Esophagus squamous epithelium (tissue), 4 donors: ENCODE data around the gene PRKCB.

Experiments
- CTCF ChIP-seq, 6 experiments: fragments of 450-650 bp in 4 of 6; fragments of 200-600 bp in 2 of 6; sonication (generic) in 2 of 6; IDR thresholded peaks; one replicate each; pipeline ENCODE4 v1.5.1; 2016 to 2019; ENCODE audit warnings: antibody characterized with exemption in 6 of 6, mild to moderate bottlenecking in 4 of 6, moderate library complexity in 4 of 6
- POLR2A ChIP-seq, 4 donors: fragments of 450-650 bp; IDR thresholded peaks; one replicate each; pipeline ENCODE4 v1.6.1; 2017; ENCODE audit warnings: antibody characterized with exemption in 4 of 4, mild to moderate bottlenecking in 4 of 4, moderate library complexity in 3 of 4

GRCh38 chr16:23959072-23959751 is 123.4 kb downstream of the PRKCB start:
- TF ChIP-seq CTCF (IDR thresholded peaks at IDR 0.05) (no peak), POLR2A (IDR thresholded peaks at IDR 0.05) (no peak)
